ENCODE results near the gene RASL10B. TPM values are rescaled to one million over a fixed set of nuclear protein-coding genes. Genes with fewer than 3 reads are reported as not detected.

Gene RASL10B
- total RNA-seq, 4 donors from 2014 or later, result 28.2 to 54.8 (median 40.3) TPM

- TF ChIP-seq CTCF (IDR thresholded peaks at IDR 0.05; ENCODE audit: low read depth), result no peak
These were observed 44.1 kb downstream of the RASL10B start for GRCh38 chr17:35775583-35775982.

GRCh38 chr17:35778641-35779196 is 47.3 kb downstream of the RASL10B start:
- no peak for TF ChIP-seq CTCF (IDR thresholded peaks at IDR 0.05; ENCODE audit: low read depth)

- no peak for TF ChIP-seq CTCF (IDR thresholded peaks at IDR 0.05; ENCODE audit: low read depth)
These were observed 49.5 kb downstream of the RASL10B start for GRCh38 chr17:35780950-35781349.

GRCh38 chr17:35784895-35785294 is 53.5 kb downstream of the RASL10B start:
- TF ChIP-seq CTCF (IDR thresholded peaks at IDR 0.05; ENCODE audit: low read depth), result no peak

- TF ChIP-seq CTCF (IDR thresholded peaks at IDR 0.05; ENCODE audit: low read depth), result no peak
These were observed 55.5 kb downstream of the RASL10B start for GRCh38 chr17:35786941-35787432.

- no peak for TF ChIP-seq CTCF (IDR thresholded peaks at IDR 0.05; ENCODE audit: low read depth)
These were observed 57.3 kb downstream of the RASL10B start for GRCh38 chr17:35788477-35789368.

- TF ChIP-seq CTCF (IDR thresholded peaks at IDR 0.05; ENCODE audit: low read depth), result no peak
These were observed 59.4 kb downstream of the RASL10B start for GRCh38 chr17:35790841-35791240.
